BLaER1 treated with 17β-estradiol and CSF1 and Interleukin-3, amounts not matched to agents 10 nM and 100 nM (cell line): ENCODE results near the gene NEK8.
"Not testable (repeated sequence)": the region's sequence is repeated elsewhere in the genome, so short reads cannot be mapped to it uniquely, and the experiment has no call there.

ENCODE experiments used
- H3K27ac ChIP-seq, 11 experiments: shearing (Covaris generic); formaldehyde crosslinking; 2 replicates each; pipeline ENCODE4 v1.8.1; 2022
- H3K27me3 ChIP-seq, 11 experiments: shearing (Covaris generic); formaldehyde crosslinking; 2 replicates each; pipeline ENCODE4 v1.8.1; 2022
- H3K36me3 ChIP-seq, 11 experiments: shearing (Covaris generic); formaldehyde crosslinking; 2 replicates each; pipeline ENCODE4 v1.8.1; 2022
- H3K4me1 ChIP-seq, 10 experiments: shearing (Covaris generic); formaldehyde crosslinking; 2 replicates each; pipeline ENCODE4 v1.8.1; 2022
- H3K4me2 ChIP-seq, 11 experiments: shearing (Covaris generic); formaldehyde crosslinking; 2 replicates each; pipeline ENCODE4 v1.8.1; 2022
- H3K4me3 ChIP-seq, 10 experiments: shearing (Covaris generic); formaldehyde crosslinking; 2 replicates each; pipeline ENCODE4 v1.8.1; 2022
- H3K9ac ChIP-seq, 11 experiments: shearing (Covaris generic); formaldehyde crosslinking; 2 replicates each; pipeline ENCODE4 v1.8.1; 2022
- H3K9me3 ChIP-seq, 11 experiments: shearing (Covaris generic); formaldehyde crosslinking; replicated peaks in 1 of 11; 2 replicates each; pipeline ENCODE4 v1.8.1; 2022
- H4K20me1 ChIP-seq, 11 experiments: shearing (Covaris generic); formaldehyde crosslinking; 2 replicates each; pipeline ENCODE4 v1.8.1; 2022
- Cebpa-rat ChIP-seq, 11 experiments: shearing (Covaris generic); IDR thresholded peaks; 2 replicates each; pipeline ENCODE4 v1.8.1; 2022

Gene NEK8

DNA sequence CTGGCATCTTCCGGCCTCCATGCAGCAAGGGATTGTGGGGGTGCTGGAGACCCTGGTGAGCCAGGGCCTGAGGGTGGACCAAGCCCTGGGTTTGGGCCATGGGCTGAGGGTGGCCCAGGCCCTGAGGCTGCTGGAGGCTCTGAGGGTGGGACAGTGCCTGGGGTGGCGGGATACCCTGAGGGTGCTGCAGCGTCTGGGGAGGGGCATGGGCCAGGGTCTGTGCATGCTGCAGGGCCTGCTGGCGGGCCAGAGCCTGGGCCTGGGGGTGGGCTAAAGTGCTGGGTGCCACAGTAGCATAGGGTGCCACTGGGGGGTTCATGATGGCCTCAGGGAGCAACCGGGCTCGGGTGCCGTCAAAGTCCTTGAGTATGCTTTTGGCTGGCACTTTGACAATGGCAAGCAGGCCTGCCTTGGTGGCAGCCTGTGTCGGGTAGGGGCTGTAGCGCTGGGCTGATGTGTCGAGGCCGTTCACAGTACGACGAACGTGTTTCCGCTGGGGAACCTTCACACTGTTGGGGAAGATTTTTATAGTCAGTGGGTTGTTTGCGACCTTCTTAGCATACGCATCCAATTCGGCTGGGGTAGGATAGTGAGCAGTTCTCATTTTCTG, 30.8 kb downstream of the NEK8 start:
- H3K9ac ChIP-seq, result no peak overlapping the region
- no peak for TF ChIP-seq Cebpa-rat (IDR thresholded peaks at IDR 0.05)
- H4K20me1 ChIP-seq, result peaks cover 5 to 60% (median 45%) of the 10 kb centered on the region in 11 experiments; a peak in 20 of 22 replicates
- no peak overlapping the region for H3K4me3 ChIP-seq
- peaks cover 46 to 83% (median 70%) of the 10 kb centered on the region in 11 experiments for H3K36me3 ChIP-seq
- no peak overlapping the region for H3K27ac ChIP-seq
- H3K9me3 ChIP-seq, result no peaks in the 10 kb centered on the region
- H3K4me1 ChIP-seq, result peaks cover 12 to 27% (median 20%) of the 10 kb centered on the region in 10 experiments
- no peaks in the 10 kb centered on the region for H3K27me3 ChIP-seq
- H3K4me2 ChIP-seq, result no peak overlapping the region

DNA sequence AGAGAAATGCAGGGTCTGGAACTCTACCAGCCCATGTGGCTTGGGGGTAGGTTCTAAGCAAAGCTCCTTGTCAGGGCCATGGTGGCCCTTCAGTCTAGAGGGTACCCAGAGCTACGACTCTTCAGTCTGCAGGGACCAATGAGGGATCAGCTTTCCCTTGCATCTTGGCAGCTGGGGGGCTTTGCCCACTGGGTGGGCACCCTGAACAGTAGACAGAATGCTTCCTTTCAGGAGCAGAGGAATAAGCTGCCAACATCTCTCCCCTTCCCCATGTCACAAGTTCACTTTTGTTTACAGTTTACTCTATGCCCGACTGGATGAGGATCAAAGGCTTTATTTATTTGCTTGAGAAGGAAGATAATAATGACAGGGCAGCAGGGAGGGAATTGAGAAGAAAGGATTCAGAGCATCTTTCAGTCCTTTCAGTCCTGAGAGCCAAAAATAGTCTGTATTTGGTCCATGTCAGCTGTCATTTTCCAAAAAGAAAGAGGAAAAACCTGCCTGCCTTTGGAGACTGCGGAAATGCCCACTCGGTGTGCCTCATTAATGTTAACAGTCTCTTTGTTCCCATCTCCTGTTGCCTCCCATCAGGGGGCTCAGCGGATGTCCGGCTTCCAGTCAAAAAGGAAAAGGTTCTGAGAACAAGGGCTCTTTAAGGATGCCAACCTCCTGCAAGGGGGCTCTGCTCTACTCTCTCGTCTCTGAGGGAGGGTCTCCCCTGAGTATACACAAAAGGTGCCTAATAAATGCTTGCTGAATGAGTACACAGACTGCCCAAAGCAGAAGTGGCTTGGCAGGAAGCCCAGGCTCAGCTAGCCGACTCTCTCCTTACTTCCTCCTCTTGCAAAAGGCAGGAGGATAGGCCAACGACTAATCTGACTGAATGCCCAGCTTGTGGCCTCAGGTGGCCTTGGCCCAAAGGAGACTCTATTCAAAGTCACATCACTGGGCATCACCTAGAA, 32.3 kb downstream of the NEK8 start:
- Histone ChIP-seq H3K4me2 (peak overlapping the region in 10 of 11 experiments; percentile 9 to 68 (median 47); a peak in 19 of 22 replicates), H4K20me1 (peaks cover 5 to 65% (median 44%) of the 10 kb centered on the region in 11 experiments; a peak in 20 of 22 replicates)

DNA sequence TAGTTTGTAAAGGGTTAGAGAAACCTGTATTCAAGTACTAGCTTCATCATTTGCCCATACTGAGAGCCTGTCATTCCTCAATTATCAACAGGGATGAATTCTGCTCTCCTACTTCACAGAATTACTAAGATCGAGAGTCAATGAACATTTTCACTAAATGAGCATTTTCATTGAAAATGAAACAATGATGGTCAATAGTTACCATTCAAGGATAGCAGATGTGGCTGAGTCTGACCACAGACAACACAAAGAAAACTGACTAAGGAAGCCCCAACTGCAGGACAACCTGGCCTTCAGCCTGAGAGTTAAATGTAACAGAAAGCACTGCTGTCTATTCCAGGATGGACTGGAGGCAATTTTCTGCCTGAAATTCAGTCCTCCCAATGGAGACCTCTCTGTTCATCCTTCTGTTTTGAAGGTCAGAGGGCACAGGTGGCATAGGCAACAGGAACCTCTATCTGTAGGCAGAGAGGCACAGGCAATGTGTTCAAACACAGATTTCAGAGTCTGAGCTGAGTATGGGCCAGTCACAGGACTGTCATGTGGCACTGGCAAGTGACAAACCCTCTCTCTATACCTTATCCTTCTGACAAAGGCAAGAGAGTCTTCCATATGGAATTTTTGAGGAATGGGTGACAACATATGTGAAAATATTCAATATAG, 34.7 kb downstream of the NEK8 start:
- Histone ChIP-seq H3K27me3 (no peaks in the 10 kb centered on the region), H3K4me3 (no peak overlapping the region), H3K9me3 (no peaks in the 10 kb centered on the region), H3K27ac (no peak overlapping the region), H3K4me1 (peaks cover 12 to 27% (median 20%) of the 10 kb centered on the region in 10 experiments), H4K20me1 (peaks cover 20 to 74% (median 61%) of the 10 kb centered on the region in 11 experiments; a peak in 20 of 22 replicates), H3K36me3 (peaks cover 43 to 83% (median 69%) of the 10 kb centered on the region in 11 experiments), H3K9ac (no peak overlapping the region; a peak in 1 of 22 replicates), H3K4me2 (no peak overlapping the region)
- no peak for TF ChIP-seq Cebpa-rat (IDR thresholded peaks at IDR 0.05)

More for the DNA sequence above, 32.3 kb downstream of the NEK8 start:
- H3K4me3 ChIP-seq, result no peak overlapping the region
- peaks cover 12 to 27% (median 20%) of the 10 kb centered on the region in 10 experiments for H3K4me1 ChIP-seq
- no peaks in the 10 kb centered on the region for H3K27me3 ChIP-seq
- peak overlapping the region in 9 of 11 experiments; percentile 14 to 44 (median 25); a peak in 11 of 22 replicates for H3K9ac ChIP-seq
- TF ChIP-seq Cebpa-rat (IDR thresholded peaks at IDR 0.05), result no peak
- peak overlapping the region in 8 of 11 experiments; percentile 0 to 58 (median 37); a peak in 12 of 22 replicates for H3K27ac ChIP-seq
- H3K36me3 ChIP-seq, result peaks cover 50 to 83% (median 72%) of the 10 kb centered on the region in 11 experiments
- no peaks in the 10 kb centered on the region for H3K9me3 ChIP-seq

DNA sequence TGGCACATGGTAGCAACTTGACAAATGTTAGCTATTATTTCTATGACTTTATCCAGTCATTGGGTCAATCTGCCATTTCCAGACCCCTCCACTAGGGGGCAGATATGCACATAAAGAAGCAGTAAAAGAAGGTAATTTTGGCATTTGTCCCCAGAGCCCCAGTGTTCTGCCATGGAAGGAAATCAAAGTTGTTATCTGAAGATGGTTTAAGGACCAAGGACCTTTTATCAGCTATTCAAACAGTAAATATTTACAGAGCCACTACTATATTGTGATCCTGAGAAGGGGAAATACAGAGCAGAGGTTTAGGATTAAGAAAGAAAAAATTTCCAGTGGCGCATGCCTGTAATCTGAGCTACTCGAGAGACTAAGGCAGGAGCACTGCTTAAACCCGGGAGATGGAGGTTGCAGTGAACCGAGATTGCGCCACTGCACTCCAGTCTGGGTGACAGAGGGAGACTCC, 35.2 kb downstream of the NEK8 start:
- H3K27ac ChIP-seq, result no peak overlapping the region
- no peaks in the 10 kb centered on the region for H3K27me3 ChIP-seq
- no peak overlapping the region for H3K4me2 ChIP-seq
- H3K4me1 ChIP-seq, result peaks cover 12 to 27% (median 20%) of the 10 kb centered on the region in 10 experiments
- H3K36me3 ChIP-seq, result peaks cover 37 to 83% (median 64%) of the 10 kb centered on the region in 11 experiments
- H4K20me1 ChIP-seq, result peaks cover 20 to 74% (median 61%) of the 10 kb centered on the region in 11 experiments; a peak in 20 of 22 replicates
- no peak overlapping the region for H3K4me3 ChIP-seq
- no peak for TF ChIP-seq Cebpa-rat (IDR thresholded peaks at IDR 0.05)
- H3K9ac ChIP-seq, result no peak overlapping the region; a peak in 1 of 22 replicates
- no peaks in the 10 kb centered on the region for H3K9me3 ChIP-seq

DNA sequence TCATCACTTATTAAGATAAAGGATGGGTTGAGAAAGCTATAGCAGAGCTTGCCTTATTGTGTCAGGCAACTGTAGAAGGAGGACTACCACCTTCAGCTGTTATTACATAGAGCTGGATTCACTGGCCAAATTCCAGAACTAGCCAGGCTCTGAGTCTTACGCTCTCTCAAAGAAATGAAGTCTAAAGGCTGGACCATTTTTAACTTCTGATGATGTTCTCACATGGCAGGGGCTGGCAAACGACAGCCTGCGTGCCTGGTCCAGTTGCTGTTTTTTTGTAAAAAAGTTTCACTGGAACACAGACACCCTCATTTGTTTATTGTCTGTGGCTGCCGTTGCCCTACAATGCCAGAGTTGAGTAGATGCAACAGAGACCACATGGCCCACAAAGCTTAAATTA, 36.5 kb downstream of the NEK8 start:
- no peak overlapping the region for H3K4me2 ChIP-seq
- H3K9ac ChIP-seq, result no peak overlapping the region
- no peaks in the 10 kb centered on the region for H3K9me3 ChIP-seq
- peaks cover 20 to 74% (median 61%) of the 10 kb centered on the region in 11 experiments; a peak in 20 of 22 replicates for H4K20me1 ChIP-seq
- peaks cover 12 to 27% (median 20%) of the 10 kb centered on the region in 10 experiments for H3K4me1 ChIP-seq
- peaks cover 25 to 73% (median 52%) of the 10 kb centered on the region in 11 experiments for H3K36me3 ChIP-seq
- H3K27me3 ChIP-seq, result no peaks in the 10 kb centered on the region
- no peak for TF ChIP-seq Cebpa-rat (IDR thresholded peaks at IDR 0.05)
- no peak overlapping the region for H3K27ac ChIP-seq
- H3K4me3 ChIP-seq, result no peak overlapping the region

DNA sequence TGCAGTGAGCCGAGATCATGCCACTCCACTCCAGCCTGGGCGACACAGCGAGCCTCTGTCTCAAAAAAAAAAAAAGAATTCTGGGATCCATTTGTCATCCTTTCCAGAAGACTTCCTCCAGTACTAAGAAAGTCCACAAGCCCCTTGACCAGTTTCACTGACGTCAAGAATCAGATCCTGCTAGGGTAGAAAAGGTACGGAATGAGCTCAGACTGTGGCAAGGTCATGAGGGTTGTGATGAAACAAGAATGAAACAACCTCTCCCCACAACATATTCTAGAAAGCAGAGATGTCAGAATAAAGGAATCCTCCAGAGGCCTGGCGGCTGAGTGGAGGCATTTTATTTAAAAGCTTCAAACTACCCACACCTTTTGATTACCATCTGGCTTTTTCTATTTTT, 45.1 kb downstream of the NEK8 start:
- H3K36me3 ChIP-seq, result peaks cover 5 to 47% (median 21%) of the 10 kb centered on the region in 11 experiments; a peak in 19 of 22 replicates
- H3K9me3 ChIP-seq, result no peaks in the 10 kb centered on the region
- H3K4me2 ChIP-seq, result peak overlapping the region in 1 of 11 experiments; percentile 7; a peak in 1 of 22 replicates
- no peaks in the 10 kb centered on the region for H3K27me3 ChIP-seq
- peaks cover 0 to 31% (median 17%) of the 10 kb centered on the region in 10 experiments; a peak in 17 of 20 replicates for H3K4me1 ChIP-seq
- peaks cover 20 to 76% (median 48%) of the 10 kb centered on the region in 11 experiments; a peak in 17 of 22 replicates for H4K20me1 ChIP-seq
- H3K27ac ChIP-seq, result no peak overlapping the region
- no peak overlapping the region for H3K4me3 ChIP-seq
- H3K9ac ChIP-seq, result no peak overlapping the region
- TF ChIP-seq Cebpa-rat (IDR thresholded peaks at IDR 0.05), result no peak

DNA sequence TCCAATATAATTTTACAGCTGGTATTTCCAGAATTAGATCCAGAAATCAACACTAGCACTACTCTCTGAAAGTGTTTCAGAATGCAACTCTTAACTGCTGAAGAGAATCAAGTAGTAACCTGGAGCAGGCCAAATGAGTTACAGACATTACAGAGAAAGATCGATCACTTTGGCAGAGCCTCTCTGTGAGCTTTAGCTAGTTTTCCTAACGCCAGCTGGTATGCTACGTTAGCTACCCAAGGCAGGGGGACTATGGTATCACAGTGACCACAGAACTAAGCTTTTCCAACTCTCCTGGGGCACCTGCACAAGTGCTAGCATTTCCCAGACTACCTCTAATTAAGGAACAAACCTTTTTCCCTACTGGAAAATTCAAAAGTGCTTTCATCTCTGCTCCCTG, 45.6 kb downstream of the NEK8 start:
- H3K4me2 ChIP-seq, result peak overlapping the region in 4 of 11 experiments; percentile 3 to 31 (median 6); a peak in 3 of 22 replicates
- H3K9me3 ChIP-seq, result no peaks in the 10 kb centered on the region
- H3K27me3 ChIP-seq, result no peaks in the 10 kb centered on the region
- H3K9ac ChIP-seq, result peak overlapping the region in 2 of 11 experiments; percentile 0 to 39; a peak in 1 of 22 replicates
- peaks cover 0 to 33% (median 20%) of the 10 kb centered on the region in 10 experiments; a peak in 17 of 20 replicates for H3K4me1 ChIP-seq
- no peak overlapping the region for H3K4me3 ChIP-seq
- H3K27ac ChIP-seq, result no peak overlapping the region
- peaks cover 23 to 77% (median 43%) of the 10 kb centered on the region in 11 experiments; a peak in 17 of 22 replicates for H4K20me1 ChIP-seq
- H3K36me3 ChIP-seq, result peaks cover 5 to 48% (median 23%) of the 10 kb centered on the region in 11 experiments; a peak in 19 of 22 replicates
- TF ChIP-seq Cebpa-rat (IDR thresholded peaks at IDR 0.05), result no peak

DNA sequence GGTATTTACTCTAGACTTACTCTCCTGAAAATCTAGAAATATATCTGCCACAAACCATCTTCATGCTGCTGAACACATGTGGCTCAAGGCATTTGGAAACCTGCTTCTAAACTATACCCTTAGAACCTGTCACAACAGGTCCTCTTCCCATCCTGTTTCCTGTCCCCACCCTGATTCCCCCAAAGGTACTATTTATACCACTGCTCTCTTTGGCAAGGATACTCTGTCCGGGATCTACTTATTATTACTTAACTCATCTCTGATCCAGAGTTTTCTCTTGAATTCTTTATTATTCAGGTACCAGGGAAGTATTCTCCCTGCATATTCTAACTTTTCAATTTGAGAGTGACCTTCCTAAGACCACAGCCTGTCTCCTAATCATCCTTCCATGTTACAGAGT, 48.6 kb downstream of the NEK8 start:
- Histone ChIP-seq H3K9ac (peak overlapping the region in 1 of 11 experiments; percentile 34; a peak in 1 of 22 replicates), H3K9me3 (no peaks in the 10 kb centered on the region; a peak in 1 of 22 replicates), H3K27ac (no peak overlapping the region), H4K20me1 (peaks cover 28 to 83% (median 52%) of the 10 kb centered on the region in 11 experiments; a peak in 17 of 22 replicates), H3K4me1 (peaks cover 0 to 37% (median 22%) of the 10 kb centered on the region in 10 experiments; a peak in 18 of 20 replicates), H3K36me3 (peaks cover 18 to 49% (median 33%) of the 10 kb centered on the region in 11 experiments), H3K4me2 (peak overlapping the region in 3 of 11 experiments; percentile 1 to 11 (median 2); a peak in 2 of 22 replicates), H3K4me3 (no peak overlapping the region), H3K27me3 (no peaks in the 10 kb centered on the region)
- TF ChIP-seq Cebpa-rat (IDR thresholded peaks at IDR 0.05), result no peak

DNA sequence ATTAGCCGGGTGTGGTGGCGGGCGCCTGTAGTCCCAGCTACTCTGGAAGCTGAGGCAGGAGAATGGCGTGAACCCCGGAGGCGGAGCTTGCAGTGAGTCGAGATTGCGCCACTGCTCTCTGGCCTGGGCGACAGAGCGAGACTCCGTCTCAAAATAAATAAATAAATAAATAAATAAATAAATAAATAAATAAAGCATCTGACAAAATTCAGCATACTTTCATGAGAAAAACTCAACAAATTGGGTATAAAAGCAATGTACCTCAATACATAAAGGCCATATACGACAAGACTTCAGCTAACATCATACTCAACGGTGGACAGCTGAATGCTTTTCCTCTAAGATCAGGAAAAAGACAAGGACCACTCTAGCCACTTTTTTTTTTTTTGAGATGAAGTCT, 51.0 kb downstream of the NEK8 start:
- H3K4me3 ChIP-seq, H3K9ac ChIP-seq, H3K27ac ChIP-seq, H3K27me3 ChIP-seq, H3K9me3 ChIP-seq: not testable (repeated sequence)
- H3K4me1 ChIP-seq, result peaks cover 0 to 28% (median 20%) of the 10 kb centered on the region in 10 experiments; a peak in 18 of 20 replicates
- H4K20me1 ChIP-seq, result peaks cover 17 to 88% (median 45%) of the 10 kb centered on the region in 11 experiments; a peak in 16 of 22 replicates
- H3K36me3 ChIP-seq, result peaks cover 13 to 29% (median 19%) of the 10 kb centered on the region in 11 experiments; a peak in 21 of 22 replicates
- peak overlapping the region in 5 of 11 experiments; percentile 20 to 40 (median 28); a peak in 4 of 22 replicates for H3K4me2 ChIP-seq
